Dendritic cell treated with granulocyte-macrophage colony-stimulating factor and Interleukin-4, amounts not matched to agents 40 ng/mL and 50 ng/mL, for 4 days (primary cell): ENCODE data around the gene KIF23.

ENCODE experiments used
- H3K27ac Mint-ChIP-seq: one replicate; pipeline ENCODE4 v1.8.0; 2022; ENCODE audit warnings: mild to moderate bottlenecking, mixed read lengths
- H3K27me3 Mint-ChIP-seq: one replicate; pipeline ENCODE4 v1.8.0; 2022; ENCODE audit warnings: mild to moderate bottlenecking, mixed read lengths
- H3K36me3 Mint-ChIP-seq: one replicate; pipeline ENCODE4 v1.8.0; 2022; ENCODE audit warnings: low read depth, mixed read lengths
- H3K4me1 Mint-ChIP-seq: one replicate; pipeline ENCODE4 v1.8.0; 2022; ENCODE audit warnings: low read depth, mixed read lengths
- H3K4me3 Mint-ChIP-seq: one replicate; pipeline ENCODE4 v1.8.0; 2022; ENCODE audit warnings: mild to moderate bottlenecking, moderate library complexity, mixed read lengths
- H3K9me3 Mint-ChIP-seq: one replicate; pipeline ENCODE4 v1.8.0; 2022; ENCODE audit warnings: mixed read lengths
- intact Hi-C: fragments of 100-400 bp; cut with micrococcal nuclease; formaldehyde crosslinking; loops from one replicate; pipeline ENCODE4 v1.15.0; 2022

The KIF23 gene

DNA sequence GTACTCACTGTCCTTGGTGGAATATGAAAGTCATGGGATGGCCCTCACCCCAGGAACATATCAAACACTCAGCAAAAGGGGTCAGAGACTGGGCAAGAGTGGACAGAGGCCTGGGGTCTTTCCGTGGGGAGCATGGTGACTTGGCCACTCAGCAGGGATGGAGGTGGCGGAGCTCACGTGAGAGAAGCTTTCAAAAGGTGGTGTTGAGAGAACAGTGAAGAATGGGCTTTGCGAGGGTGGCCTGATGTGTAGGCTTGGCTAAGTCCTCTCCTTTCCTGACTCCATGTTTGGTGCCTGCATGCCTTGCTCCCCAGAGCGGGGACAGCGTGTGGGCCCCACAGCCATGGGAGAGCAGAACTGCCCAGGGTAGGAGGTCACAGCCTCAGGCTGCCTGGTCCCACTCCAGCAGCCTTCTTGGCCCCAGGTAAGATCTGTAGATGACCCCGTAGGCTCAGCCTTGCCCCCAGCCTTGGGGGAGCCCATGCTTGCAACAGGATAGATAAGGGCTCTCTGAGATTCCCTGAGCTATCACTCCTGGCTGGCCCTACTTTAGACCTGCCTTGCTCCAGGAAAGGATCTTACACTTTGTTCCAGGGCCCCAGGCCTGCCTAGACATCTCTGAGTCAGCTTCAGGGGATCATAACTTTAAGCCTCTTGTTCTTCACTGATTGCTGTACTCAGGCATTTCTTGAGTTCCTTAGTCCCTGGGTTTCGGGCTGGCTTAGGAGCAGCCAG, 55.5 kb downstream of the KIF23 start:
- H3K27me3 Mint-ChIP-seq, result peaks cover 13% of the 10 kb centered on the region
- intact Hi-C loops, result loop anchor here (10.0 kb wide), 2 partner anchors 795 to 1255 kb away; no protein-coding TSS in a partner anchor
- no peak overlapping the region for H3K27ac Mint-ChIP-seq
- no peaks in the 10 kb centered on the region for H3K36me3 Mint-ChIP-seq
- H3K4me3 Mint-ChIP-seq, result no peak overlapping the region
- H3K9me3 Mint-ChIP-seq, result no peaks in the 10 kb centered on the region
- H3K4me1 Mint-ChIP-seq, result no peaks in the 10 kb centered on the region

DNA sequence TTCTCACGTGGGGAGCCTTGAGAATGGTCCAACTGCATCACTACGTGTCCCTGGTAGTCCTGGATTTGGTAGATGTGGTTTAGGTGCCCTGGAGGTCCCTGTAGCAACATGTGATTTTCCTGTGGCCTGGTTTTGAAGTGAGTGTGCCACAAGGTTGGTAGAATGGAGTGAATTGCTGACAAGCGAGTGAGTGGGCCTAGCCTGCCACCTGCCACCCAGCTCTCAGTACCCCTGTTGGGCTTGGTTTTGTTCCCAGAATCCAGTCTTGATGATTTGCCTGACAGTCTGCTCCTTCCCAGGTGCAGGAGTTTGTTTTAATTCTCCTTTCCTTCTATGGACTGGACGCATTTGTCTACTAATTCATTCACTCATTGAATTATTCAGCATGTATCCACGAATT, 57.9 kb downstream of the KIF23 start:
- intact Hi-C loops, result loop anchor here (10.0 kb wide), 1 partner anchor 1253 kb away; no protein-coding TSS in a partner anchor
- Mint-ChIP-seq H3K9me3 (no peaks in the 10 kb centered on the region), H3K4me3 (no peak overlapping the region), H3K36me3 (no peaks in the 10 kb centered on the region), H3K4me1 (no peaks in the 10 kb centered on the region), H3K27ac (no peak overlapping the region), H3K27me3 (peaks cover 20% of the 10 kb centered on the region)

DNA sequence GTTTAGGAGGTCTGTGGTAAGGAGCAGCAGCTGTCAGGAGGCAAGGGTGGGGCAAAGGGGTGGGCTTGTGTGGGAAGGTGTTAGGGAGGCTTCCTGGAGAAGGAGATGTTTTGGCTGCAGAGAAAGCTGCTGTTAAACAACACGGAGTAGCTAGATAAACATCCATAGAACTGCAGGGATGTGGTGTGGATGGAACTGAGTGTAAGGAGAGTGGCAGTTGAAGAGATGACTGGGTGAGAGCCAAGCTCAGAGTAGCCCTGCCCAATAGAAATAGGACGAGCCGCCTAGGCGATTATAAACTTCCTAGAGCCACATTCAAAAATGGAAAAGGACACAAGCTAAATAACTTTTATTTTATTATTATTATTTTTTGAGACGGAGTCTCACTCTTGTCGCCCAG, 58.4 kb downstream of the KIF23 start:
- Mint-ChIP-seq H3K4me3 (no peak overlapping the region), H3K36me3 (no peaks in the 10 kb centered on the region), H3K27me3 (peaks cover 20% of the 10 kb centered on the region), H3K27ac (no peak overlapping the region), H3K9me3 (no peaks in the 10 kb centered on the region), H3K4me1 (no peaks in the 10 kb centered on the region)
- intact Hi-C loops, result loop anchor here (10.0 kb wide), 1 partner anchor 1252 kb away; no protein-coding TSS in a partner anchor

DNA sequence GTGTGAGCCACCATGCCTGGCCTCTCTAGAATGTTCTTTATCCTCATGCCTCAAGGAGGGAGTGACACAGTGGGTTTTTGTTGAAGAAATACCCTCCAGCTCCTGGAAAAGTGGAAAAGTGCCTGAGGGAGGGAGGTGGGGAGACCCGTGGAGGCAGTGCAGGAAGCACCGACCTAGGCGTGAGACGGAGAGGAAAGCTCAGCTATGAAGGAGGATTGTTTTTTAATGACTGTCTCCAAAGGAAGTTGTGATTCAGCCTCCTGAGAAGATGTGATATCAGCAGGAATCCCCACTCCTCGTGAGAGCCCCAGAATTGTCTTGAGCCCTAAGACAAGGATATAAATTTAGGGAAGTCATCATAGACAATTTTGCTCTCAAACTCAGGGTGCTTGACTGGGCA, 60.1 kb downstream of the KIF23 start:
- H3K27ac Mint-ChIP-seq, result no peak overlapping the region
- no peaks in the 10 kb centered on the region for H3K36me3 Mint-ChIP-seq
- H3K27me3 Mint-ChIP-seq, result peaks cover 19% of the 10 kb centered on the region
- intact Hi-C loops, result loop anchor here (10.0 kb wide), 1 partner anchor 1251 kb away; no protein-coding TSS in a partner anchor
- H3K9me3 Mint-ChIP-seq, result no peaks in the 10 kb centered on the region
- H3K4me3 Mint-ChIP-seq, result no peak overlapping the region
- H3K4me1 Mint-ChIP-seq, result no peaks in the 10 kb centered on the region

DNA sequence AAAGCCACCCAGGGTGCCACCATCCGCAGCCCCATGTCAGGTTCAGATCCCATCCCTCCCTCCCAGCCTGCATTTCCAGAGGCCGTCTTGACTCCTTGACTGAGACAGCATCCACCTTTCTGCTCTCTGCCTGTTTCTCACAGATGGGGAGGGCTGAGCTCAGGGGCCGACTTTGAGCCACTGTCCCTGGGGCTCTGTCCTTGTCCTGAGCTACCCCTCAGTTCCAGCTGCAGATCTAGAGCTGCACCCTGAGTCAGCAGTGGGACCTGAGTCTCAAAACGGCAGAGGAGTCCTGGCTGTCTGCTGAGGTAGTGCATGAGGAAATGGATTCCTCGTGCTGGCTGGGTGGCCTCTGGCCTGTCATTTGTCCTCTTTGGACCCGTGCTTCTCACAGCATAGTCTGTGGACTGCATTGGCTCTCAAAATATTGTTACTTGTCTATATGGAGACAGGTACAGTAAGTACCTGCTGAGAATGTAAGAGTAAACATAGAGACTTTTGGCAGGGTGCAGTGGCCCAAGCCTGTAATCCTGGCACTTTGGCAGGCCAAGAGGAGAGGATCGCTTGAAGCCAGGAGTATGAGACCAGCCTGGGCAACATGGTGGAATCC, 60.8 kb downstream of the KIF23 start:
- Mint-ChIP-seq H3K36me3 (no peaks in the 10 kb centered on the region), H3K4me1 (no peaks in the 10 kb centered on the region), H3K27me3 (peaks cover 21% of the 10 kb centered on the region), H3K27ac (no peak overlapping the region), H3K4me3 (no peak overlapping the region), H3K9me3 (no peaks in the 10 kb centered on the region)
- intact Hi-C loops, result loop anchor here (5.0 to 10.0 kb wide), 3 partner anchors 987 to 1337 kb away; no protein-coding TSS in a partner anchor

DNA sequence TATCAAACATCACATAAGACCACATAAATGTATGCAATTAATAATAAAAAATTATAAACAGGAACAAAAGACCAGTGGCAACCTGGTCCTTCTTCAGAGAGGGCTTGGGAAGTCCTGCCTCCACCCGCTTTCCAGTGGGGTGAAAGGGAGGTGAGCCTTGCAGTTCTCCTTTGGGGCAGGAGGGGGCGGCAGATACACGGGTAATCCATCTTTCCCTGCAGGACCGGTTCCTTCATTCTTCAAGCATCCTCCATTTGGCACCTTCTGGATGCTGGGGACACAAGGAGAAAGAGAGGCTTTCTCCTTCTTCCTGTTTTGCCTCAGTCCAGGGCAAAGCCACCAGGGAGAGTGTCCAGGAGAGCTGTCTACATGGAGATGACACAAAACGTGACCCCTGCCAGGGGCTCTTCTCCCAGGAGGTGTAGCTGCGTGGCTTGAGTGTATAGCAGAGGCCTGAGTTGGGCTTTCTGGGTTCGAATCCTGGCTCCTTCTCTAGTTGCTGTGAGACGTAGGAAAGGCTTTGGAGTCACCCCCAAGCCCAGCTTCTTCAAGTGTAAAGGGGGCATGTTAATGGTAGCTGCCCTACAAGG, 61.7 kb downstream of the KIF23 start:
- intact Hi-C loops, result loop anchor here (5.0 to 10.0 kb wide), 3 partner anchors 986 to 1336 kb away; no protein-coding TSS in a partner anchor
- Mint-ChIP-seq H3K27ac (no peak overlapping the region), H3K36me3 (no peaks in the 10 kb centered on the region), H3K4me3 (no peak overlapping the region), H3K27me3 (peaks cover 21% of the 10 kb centered on the region), H3K9me3 (no peaks in the 10 kb centered on the region), H3K4me1 (peaks cover 2% of the 10 kb centered on the region)

DNA sequence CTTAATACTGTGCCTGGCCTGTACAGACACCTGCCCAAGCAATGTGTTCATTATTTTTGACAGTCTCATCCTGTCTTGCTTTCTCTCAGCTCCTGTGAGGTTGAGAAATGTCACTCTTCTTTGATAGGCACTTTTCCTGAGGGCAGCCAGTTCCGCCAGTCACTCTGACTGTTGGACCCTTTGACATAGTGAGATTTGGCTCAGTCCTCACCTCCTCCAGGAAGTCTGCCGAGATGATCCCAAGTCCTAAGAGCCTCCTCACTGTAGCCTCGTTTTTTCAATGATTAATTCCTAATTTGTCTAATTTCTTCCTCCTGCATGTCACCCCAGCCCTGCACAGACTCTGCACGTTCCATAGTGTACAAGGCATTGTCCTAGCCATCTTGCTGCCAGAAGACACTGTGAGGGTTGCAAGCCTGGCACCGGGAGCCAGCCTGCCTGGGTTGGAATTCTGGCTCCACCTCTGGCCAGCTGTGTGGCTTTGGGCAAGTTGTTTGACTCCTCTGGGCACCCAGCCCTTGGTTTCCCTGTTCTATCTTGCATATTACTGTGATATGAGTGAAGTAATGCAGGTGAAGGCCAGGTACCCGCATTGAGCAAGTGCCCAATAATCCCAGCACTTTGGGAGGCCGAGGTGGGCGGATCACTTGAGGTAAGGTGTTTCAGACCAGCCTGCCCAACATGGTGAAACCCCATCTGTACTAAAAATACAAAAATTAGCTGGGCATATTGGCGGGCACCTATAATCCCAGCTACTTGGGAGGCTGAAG, 62.7 kb downstream of the KIF23 start:
- no peak overlapping the region for H3K27ac Mint-ChIP-seq
- H3K4me1 Mint-ChIP-seq, result peaks cover 5% of the 10 kb centered on the region

DNA sequence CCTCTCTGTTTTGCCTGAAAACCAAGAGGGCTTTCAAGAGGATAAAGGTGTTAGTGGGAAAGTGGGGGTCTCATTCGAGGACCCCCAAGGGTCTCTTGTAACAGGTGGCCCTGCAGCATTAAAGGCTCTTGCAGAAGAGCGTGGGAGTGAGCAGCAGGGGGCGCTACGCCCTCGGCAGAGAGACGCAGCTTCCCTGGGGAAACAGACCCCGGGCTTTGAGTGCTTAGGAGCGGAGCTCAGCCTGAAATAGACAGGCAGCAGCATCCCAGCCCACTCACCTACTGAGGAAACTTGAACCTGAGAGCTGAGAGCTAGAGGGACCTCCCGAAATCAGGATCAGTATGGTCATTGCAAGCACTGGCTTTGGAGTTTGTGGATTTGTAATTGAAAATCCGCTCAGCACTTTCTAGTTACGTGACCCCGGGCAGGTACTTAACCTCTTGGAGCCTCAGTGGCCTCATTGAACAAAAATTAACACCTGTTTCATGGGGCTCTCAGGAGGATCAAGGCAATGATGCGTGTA, 64.2 kb downstream of the KIF23 start:
- Mint-ChIP-seq H3K27me3 (peaks cover 21% of the 10 kb centered on the region), H3K27ac (no peak overlapping the region), H3K9me3 (no peaks in the 10 kb centered on the region), H3K4me1 (peaks cover 5% of the 10 kb centered on the region), H3K4me3 (no peak overlapping the region), H3K36me3 (no peaks in the 10 kb centered on the region)
- intact Hi-C loops, result loop anchor here (5.0 to 10.0 kb wide), 3 partner anchors 984 to 1334 kb away; no protein-coding TSS in a partner anchor

More for the DNA sequence above, 62.7 kb downstream of the KIF23 start:
- H3K9me3 Mint-ChIP-seq, result no peaks in the 10 kb centered on the region
- peaks cover 21% of the 10 kb centered on the region for H3K27me3 Mint-ChIP-seq
- H3K4me3 Mint-ChIP-seq, result no peak overlapping the region
- no peaks in the 10 kb centered on the region for H3K36me3 Mint-ChIP-seq
- intact Hi-C loops, result loop anchor here (5.0 to 10.0 kb wide), 3 partner anchors 985 to 1335 kb away; no protein-coding TSS in a partner anchor

DNA sequence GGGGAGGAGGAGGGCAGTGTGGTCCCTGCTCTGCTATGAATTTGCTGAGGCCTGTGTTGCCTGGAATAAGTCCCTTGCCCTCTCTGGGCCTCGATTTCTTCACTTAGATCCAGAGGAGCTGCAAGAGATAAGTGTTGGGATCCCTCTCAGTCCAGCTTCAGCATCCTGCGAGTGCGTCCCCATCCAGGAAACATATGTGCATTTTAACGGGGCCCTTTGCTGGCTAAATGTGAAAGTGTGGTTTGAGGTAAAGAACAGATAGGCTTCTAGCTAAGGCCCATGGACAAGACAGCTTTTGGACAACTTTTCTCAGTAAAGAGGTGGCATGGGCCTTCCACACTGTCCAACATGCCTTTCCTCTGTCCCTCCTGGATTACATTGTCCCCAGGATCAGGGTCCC, 64.9 kb downstream of the KIF23 start:
- H3K36me3 Mint-ChIP-seq, result no peaks in the 10 kb centered on the region
- intact Hi-C loops, result loop anchor here (5.0 to 10.0 kb wide), 3 partner anchors 983 to 1333 kb away; no protein-coding TSS in a partner anchor
- peaks cover 19% of the 10 kb centered on the region for H3K27me3 Mint-ChIP-seq
- H3K4me1 Mint-ChIP-seq, result peaks cover 5% of the 10 kb centered on the region
- H3K9me3 Mint-ChIP-seq, result no peaks in the 10 kb centered on the region
- H3K4me3 Mint-ChIP-seq, result no peak overlapping the region
- no peak overlapping the region for H3K27ac Mint-ChIP-seq

DNA sequence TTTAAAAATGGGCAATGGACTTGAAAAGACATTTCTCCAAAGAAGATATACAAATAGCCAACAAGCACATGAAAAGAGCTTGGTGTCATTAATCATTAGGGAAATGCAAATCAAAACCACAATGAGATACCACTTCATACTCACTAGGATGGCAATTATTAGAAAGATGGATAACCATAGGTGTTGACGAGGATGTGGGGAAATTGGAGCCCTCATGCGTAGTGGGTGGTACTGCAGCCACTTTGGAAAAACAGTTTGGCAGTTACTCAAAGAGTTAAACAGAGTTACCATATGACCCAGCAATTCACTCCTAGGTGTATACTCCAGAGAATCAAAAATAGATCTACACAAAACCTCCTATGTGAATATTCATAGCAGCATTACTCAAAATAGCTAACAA, 65.8 kb downstream of the KIF23 start:
- Mint-ChIP-seq H3K36me3 (no peaks in the 10 kb centered on the region), H3K27ac (no peak overlapping the region), H3K4me1 (peaks cover 9% of the 10 kb centered on the region), H3K4me3 (no peak overlapping the region), H3K27me3 (peaks cover 20% of the 10 kb centered on the region), H3K9me3 (no peaks in the 10 kb centered on the region)
- intact Hi-C loops, result loop anchor here (5.0 to 10.0 kb wide), 3 partner anchors 982 to 1332 kb away; no protein-coding TSS in a partner anchor

DNA sequence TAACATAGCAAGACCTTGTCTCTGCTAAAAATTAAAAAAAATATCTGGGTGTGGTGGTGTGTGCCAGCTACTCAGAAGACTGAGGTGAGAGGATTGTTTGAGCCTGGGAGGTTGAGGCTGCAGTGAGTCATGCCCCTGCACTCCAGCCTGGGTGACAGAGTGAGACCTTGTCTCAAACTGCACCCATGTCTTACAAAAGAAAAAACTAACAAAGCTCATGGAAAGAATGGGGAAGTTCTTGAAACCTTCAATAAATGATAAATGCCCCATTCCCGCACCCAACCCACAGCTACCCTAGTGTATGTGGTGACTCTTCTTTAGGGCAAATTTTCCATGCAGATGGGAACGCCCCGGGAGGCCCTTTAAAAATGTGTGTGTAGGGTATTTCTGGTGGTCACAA, 66.8 kb downstream of the KIF23 start:
- Mint-ChIP-seq H3K27ac (no peak overlapping the region), H3K36me3 (no peaks in the 10 kb centered on the region), H3K27me3 (peaks cover 18% of the 10 kb centered on the region), H3K4me1 (peaks cover 11% of the 10 kb centered on the region), H3K4me3 (no peak overlapping the region), H3K9me3 (no peaks in the 10 kb centered on the region)
- intact Hi-C loops, result no loop called here

DNA sequence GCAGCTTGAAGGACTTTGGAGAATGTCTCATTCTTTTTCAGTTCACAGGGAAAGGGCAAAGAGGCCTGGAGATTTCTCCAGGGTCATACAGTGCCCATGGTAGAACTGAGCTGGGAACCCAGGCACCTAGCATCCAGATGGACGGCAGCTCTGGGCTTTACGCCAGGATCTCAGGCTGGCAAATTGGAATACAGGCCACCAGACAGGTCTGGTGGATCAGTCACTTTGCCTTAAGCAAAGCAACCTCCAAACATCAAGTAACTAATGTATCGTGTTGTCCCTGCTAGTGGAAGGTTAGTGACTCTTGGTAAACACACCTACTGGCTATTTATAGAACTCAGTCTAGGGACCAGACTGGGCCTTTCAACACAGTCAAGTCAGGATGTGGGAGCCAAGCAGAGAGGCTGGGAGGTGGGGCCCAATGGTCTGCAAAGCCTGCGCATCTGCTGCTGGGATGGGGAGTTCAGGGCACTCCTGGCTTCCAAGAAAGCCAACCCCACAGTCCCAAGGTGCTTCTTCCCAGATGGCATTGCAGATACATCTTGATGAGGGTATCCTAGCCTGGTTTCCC, 68.6 kb downstream of the KIF23 start:
- intact Hi-C loops, result no loop called here
- H3K9me3 Mint-ChIP-seq, result no peaks in the 10 kb centered on the region
- no peaks in the 10 kb centered on the region for H3K36me3 Mint-ChIP-seq
- H3K4me1 Mint-ChIP-seq, result peaks cover 11% of the 10 kb centered on the region
- H3K27me3 Mint-ChIP-seq, result peaks cover 14% of the 10 kb centered on the region
- H3K27ac Mint-ChIP-seq, result no peak overlapping the region
- H3K4me3 Mint-ChIP-seq, result no peak overlapping the region

DNA sequence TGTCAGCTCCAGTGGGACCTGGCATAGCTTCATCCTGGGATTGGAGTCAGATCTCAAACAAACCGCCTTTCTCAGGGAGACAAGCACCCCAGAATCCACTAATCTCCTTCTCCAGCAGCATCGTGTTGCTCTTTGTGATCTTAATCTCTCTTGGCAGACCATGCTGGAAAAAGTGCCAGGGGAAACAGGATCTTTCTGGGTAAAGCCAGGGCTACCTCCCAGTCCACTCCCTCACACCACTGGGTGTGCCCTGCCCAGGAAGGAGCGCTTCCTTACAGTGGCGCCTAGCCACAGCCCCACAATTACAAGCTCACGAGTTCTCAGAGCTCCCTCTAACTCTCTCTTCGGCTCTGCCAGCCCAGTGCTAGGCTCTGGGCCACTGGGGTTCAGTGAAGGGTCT, 70.7 kb downstream of the KIF23 start:
- Mint-ChIP-seq H3K27ac (no peak overlapping the region), H3K36me3 (no peaks in the 10 kb centered on the region), H3K27me3 (peaks cover 5% of the 10 kb centered on the region), H3K9me3 (no peaks in the 10 kb centered on the region), H3K4me3 (no peak overlapping the region), H3K4me1 (peaks cover 11% of the 10 kb centered on the region)
- intact Hi-C loops, result no loop called here
